ENCODE results near the gene AGPAT3. TPM values are rescaled to one million over a fixed set of nuclear protein-coding genes. Genes with fewer than 3 reads are reported as not detected.

AGPAT3 gene
- total and polyA plus RNA-seq, 9 donors, result 19.2 to 32.2 (median 27.7) TPM

Other genes starting within 250 kb of the AGPAT3 start
- 1.2 TPM for gene HSF2BP, start 205.7 kb upstream of the AGPAT3 start, total RNA-seq
- 1 to 10 TPM in 2 of 8 donors, under 1 TPM in 6; 0.68 to 1.1 (median 0.88) TPM for gene HSF2BP, start 205.7 kb upstream of the AGPAT3 start, polyA plus RNA-seq (ENCODE audit: insufficient read depth in 1 of 8, insufficient read length in 8 of 8, low replicate concordance in 1 of 8)
- gene RRP1B, start 205.7 kb upstream of the AGPAT3 start, total RNA-seq, result 17.9 TPM
- gene RRP1B, start 205.7 kb upstream of the AGPAT3 start, polyA plus RNA-seq (ENCODE audit: insufficient read depth in 1 of 8, insufficient read length in 8 of 8, low replicate concordance in 1 of 8), result 10 to 100 TPM; 22.1 to 29.5 (median 26.5) TPM
- 31.6 TPM for gene PDXK, start 146.1 kb upstream of the AGPAT3 start, total RNA-seq
- 10 to 100 TPM; 20.9 to 29.5 (median 21.4) TPM for gene PDXK, start 146.1 kb upstream of the AGPAT3 start, polyA plus RNA-seq (ENCODE audit: insufficient read depth in 1 of 8, insufficient read length in 8 of 8, low replicate concordance in 1 of 8)
- gene CSTB, start 88.9 kb upstream of the AGPAT3 start, total RNA-seq, result 5.6 TPM
- 10 to 100 TPM; 13.8 to 26.0 (median 23.0) TPM for gene CSTB, start 88.9 kb upstream of the AGPAT3 start, polyA plus RNA-seq (ENCODE audit: insufficient read depth in 1 of 8, insufficient read length in 8 of 8, low replicate concordance in 1 of 8)
- 12.9 TPM for gene RRP1, start 75.6 kb upstream of the AGPAT3 start, total RNA-seq
- 10 to 100 TPM; 18.8 to 22.7 (median 21.1) TPM for gene RRP1, start 75.6 kb upstream of the AGPAT3 start, polyA plus RNA-seq (ENCODE audit: insufficient read depth in 1 of 8, insufficient read length in 8 of 8, low replicate concordance in 1 of 8)
- 12.0 TPM for gene TRAPPC10, start 147.1 kb downstream of the AGPAT3 start, total RNA-seq
- 10 to 100 TPM in 6 of 8 donors, 1 to 10 TPM in 2; 9.9 to 16.7 (median 12.1) TPM for gene TRAPPC10, start 147.1 kb downstream of the AGPAT3 start, polyA plus RNA-seq (ENCODE audit: insufficient read depth in 1 of 8, insufficient read length in 8 of 8, low replicate concordance in 1 of 8)
- gene PWP2, start 242.2 kb downstream of the AGPAT3 start, total RNA-seq, result 2.4 TPM
- 10 to 100 TPM in 2 of 8 donors, 1 to 10 TPM in 5, not detected in 1; 1.1 to 13.3 (median 7.6) TPM for gene PWP2, start 242.2 kb downstream of the AGPAT3 start, polyA plus RNA-seq (ENCODE audit: insufficient read depth in 1 of 8, insufficient read length in 8 of 8, low replicate concordance in 1 of 8)